C4-2B (cell line): ENCODE data around the gene PRIM2.
A peak's percentile ranks its signal among the peaks of the same experiment; 100 is the strongest.

ENCODE experiments used
- CTCF ChIP-seq: fragments of 450-650 bp; conservative IDR thresholded peaks from 2 replicates; pipeline ENCODE4 v1.5.1; 2017; ENCODE audit warnings: mild to moderate bottlenecking
- ZFX ChIP-seq: fragments of 450-650 bp; IDR thresholded peaks from 2 replicates; pipeline ENCODE4 v1.6.1; 2017

- TF ChIP-seq CTCF (peak; percentile 89), ZFX (no peak)
Observed at GRCh38 chr6:57316581-57317059, 810 bp upstream of the PRIM2 start.
